ENCODE results near the gene LUC7L3. TPM values are rescaled to one million over a fixed set of nuclear protein-coding genes. Genes with fewer than 3 reads are reported as not detected.

LUC7L3 gene
- total and polyA plus RNA-seq, 8 donors: 63.4 to 1,211 (median 208) TPM

DNA sequence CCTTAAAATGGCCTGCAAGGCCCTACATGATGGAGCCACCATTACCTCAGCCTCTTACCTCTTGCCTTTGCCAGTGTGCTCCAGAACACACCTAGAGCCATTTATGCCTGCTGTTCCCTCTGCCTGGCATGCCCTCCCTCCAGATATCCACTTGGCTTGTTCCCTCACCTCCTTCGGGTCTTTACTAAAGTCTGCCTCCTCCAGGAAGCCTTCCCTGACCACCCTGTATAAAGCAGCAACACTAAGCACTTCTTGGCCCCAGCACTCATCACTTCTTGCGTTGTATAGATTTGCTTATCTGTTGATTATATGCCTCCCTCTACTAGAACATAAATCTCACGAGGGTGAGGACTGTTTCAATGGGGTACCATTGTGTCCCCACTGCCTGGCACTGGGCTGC is 37.0 kb upstream of the LUC7L3 start:
- 51 to 66% (median 60%) methylated on average over 3 of the region's 3 CpGs for WGBS, 5 donors
- intact Hi-C loops (cut with DNase I; ENCODE audit: low total_unique reads): no loop called here
- H3K4me1 ChIP-seq: peaks cover 42 to 66% (median 53%) of the 10 kb centered on the region in 4 donors
- DNase-seq: no peak
- H3K4me3 ChIP-seq: no peak overlapping the region
- H3K27me3 ChIP-seq: no peaks in the 10 kb centered on the region
- H3K36me3 ChIP-seq: peaks cover 0 to 22% (median 12%) of the 10 kb centered on the region in 4 donors
- peak overlapping the region in 2 of 5 donors; percentile 16 to 89 for H3K27ac ChIP-seq
- no peak for TF ChIP-seq POLR2A (IDR thresholded peaks at IDR 0.05)
- TF ChIP-seq, protein P1, sequence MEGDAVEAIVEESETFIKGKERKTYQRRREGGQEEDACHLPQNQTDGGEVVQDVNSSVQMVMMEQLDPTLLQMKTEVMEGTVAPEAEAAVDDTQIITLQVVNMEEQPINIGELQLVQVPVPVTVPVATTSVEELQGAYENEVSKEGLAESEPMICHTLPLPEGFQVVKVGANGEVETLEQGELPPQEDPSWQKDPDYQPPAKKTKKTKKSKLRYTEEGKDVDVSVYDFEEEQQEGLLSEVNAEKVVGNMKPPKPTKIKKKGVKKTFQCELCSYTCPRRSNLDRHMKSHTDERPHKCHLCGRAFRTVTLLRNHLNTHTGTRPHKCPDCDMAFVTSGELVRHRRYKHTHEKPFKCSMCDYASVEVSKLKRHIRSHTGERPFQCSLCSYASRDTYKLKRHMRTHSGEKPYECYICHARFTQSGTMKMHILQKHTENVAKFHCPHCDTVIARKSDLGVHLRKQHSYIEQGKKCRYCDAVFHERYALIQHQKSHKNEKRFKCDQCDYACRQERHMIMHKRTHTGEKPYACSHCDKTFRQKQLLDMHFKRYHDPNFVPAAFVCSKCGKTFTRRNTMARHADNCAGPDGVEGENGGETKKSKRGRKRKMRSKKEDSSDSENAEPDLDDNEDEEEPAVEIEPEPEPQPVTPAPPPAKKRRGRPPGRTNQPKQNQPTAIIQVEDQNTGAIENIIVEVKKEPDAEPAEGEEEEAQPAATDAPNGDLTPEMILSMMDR (IDR thresholded peaks at IDR 0.05): no peak
- no peak for TF ChIP-seq EP300 (IDR thresholded peaks at IDR 0.05)
- no peak for TF ChIP-seq POLR2AphosphoS5 (IDR thresholded peaks at IDR 0.05)
- no peaks in the 10 kb centered on the region for H3K9me3 ChIP-seq

DNA sequence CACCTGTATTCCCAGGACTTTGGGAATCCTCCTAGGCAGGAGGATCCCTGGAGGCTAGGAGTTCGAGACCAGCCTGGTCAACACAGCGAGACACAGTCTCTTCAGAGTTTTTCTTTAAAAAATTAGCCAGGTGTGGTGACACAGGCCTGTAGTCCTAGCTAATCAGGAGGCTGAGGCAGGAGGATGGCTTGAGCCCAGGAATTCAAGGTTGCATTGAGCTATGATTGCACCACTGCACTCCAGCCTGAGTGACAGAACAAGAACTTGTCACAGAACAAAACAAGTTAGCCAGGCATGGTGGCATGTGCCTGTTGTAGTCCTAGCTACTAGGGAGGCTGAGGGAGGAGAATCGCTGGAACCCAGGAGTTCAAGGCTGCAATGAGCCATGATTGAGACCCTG is 36.5 kb upstream of the LUC7L3 start:
- TF ChIP-seq POLR2AphosphoS5 (IDR thresholded peaks at IDR 0.05) (no peak), POLR2A (IDR thresholded peaks at IDR 0.05) (no peak), EP300 (IDR thresholded peaks at IDR 0.05) (no peak)
- TF ChIP-seq, protein P1 (IDR thresholded peaks at IDR 0.05): no peak
- DNase-seq: no peak
- H3K27me3 ChIP-seq: no peaks in the 10 kb centered on the region
- H3K4me3 ChIP-seq: no peak overlapping the region
- H3K4me1 ChIP-seq: peaks cover 45 to 71% (median 57%) of the 10 kb centered on the region in 4 donors
- peaks cover 0 to 17% (median 7%) of the 10 kb centered on the region in 4 donors for H3K36me3 ChIP-seq
- intact Hi-C loops (cut with DNase I; ENCODE audit: low total_unique reads): no loop called here
- 91 to 97% (median 94%) methylated on average over 3 of the region's 3 CpGs for WGBS, 5 donors
- peak overlapping the region in 2 of 5 donors; percentile 16 to 89 for H3K27ac ChIP-seq
- no peaks in the 10 kb centered on the region for H3K9me3 ChIP-seq

GRCh38 chr17:50683434-50684287 is 35.7 kb upstream of the LUC7L3 start:
- no peak for DNase-seq
- peaks cover 48 to 78% (median 61%) of the 10 kb centered on the region in 4 donors for H3K4me1 ChIP-seq
- peak overlapping the region in 4 of 5 donors; percentile 43 to 89 (median 76) for H3K27ac ChIP-seq

DNA sequence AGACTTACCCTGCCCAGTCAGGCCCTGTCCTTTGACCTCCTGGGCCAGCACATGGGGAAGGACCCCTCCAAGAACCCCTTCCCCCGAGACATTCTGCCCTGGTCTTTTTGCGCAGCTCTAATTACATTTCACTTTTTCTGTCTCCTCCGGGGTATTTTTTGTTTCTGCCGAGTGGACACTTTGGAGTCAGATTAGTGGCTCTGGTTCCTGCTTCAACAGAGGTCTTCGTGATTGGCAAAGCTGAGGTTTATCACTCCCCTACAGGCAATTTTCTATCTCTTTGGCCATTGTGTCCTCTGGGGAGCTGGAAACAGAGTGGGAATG is 35.2 kb upstream of the LUC7L3 start:
- Histone ChIP-seq H3K4me1 (peaks cover 52 to 84% (median 67%) of the 10 kb centered on the region in 4 donors), H3K27me3 (no peaks in the 10 kb centered on the region), H3K27ac (peak overlapping the region; percentile 41 to 89 (median 66)), H3K9me3 (no peaks in the 10 kb centered on the region), H3K36me3 (peaks cover 0 to 8% (median 2%) of the 10 kb centered on the region in 4 donors), H3K4me3 (no peak overlapping the region)
- TF ChIP-seq EP300 (IDR thresholded peaks at IDR 0.05) (no peak), POLR2AphosphoS5 (IDR thresholded peaks at IDR 0.05) (no peak), POLR2A (IDR thresholded peaks at IDR 0.05) (no peak)
- TF ChIP-seq, protein P1 (IDR thresholded peaks at IDR 0.05): no peak
- intact Hi-C loops (cut with DNase I; ENCODE audit: low total_unique reads): no loop called here
- 49 to 86% (median 71%) methylated on average over 5 of the region's 5 CpGs for WGBS, 5 donors
- DNase-seq: no peak

More at GRCh38 chr17:50683434-50684287, 35.7 kb upstream of the LUC7L3 start:
- Histone ChIP-seq H3K4me3 (no peak overlapping the region), H3K9me3 (no peaks in the 10 kb centered on the region), H3K27me3 (no peaks in the 10 kb centered on the region), H3K36me3 (peaks cover 0 to 11% (median 5%) of the 10 kb centered on the region in 4 donors)
- 87 to 92% (median 90%) methylated on average over 25 to 28 of the region's 28 CpGs for WGBS, 5 donors
- TF ChIP-seq, protein P1 (IDR thresholded peaks at IDR 0.05): no peak
- no peak for TF ChIP-seq POLR2A (IDR thresholded peaks at IDR 0.05)
- TF ChIP-seq EP300 (IDR thresholded peaks at IDR 0.05): no peak
- intact Hi-C loops (cut with DNase I; ENCODE audit: low total_unique reads): no loop called here

Data from stomach (tissue), 9 donors.